Neural cell (in vitro differentiated cells): Measurements from ENCODE around the gene CARS1. TPM values are rescaled to one million over a fixed set of nuclear protein-coding genes. Genes with fewer than 3 reads are reported as not detected.

Source experiments
- H2AFZ ChIP-seq: fragments of 200-600, 300-800 bp; sonication (generic), shearing (Covaris generic); 2 replicates; pipeline ENCODE4 v1.6.0; 2014; ENCODE audit warnings: low read depth, mild to moderate bottlenecking, antibody characterized with exemption, low read length, moderate library complexity
- H3F3A ChIP-seq: fragments of 200-600 bp; shearing (Covaris generic); 2 replicates; pipeline ENCODE4 v1.6.1; 2016; ENCODE audit warnings: mild to moderate bottlenecking, moderate library complexity, mixed read lengths, antibody characterized with exemption, low read length; ENCODE audit not compliant: insufficient read depth, poor library complexity, severe bottlenecking
- H3K27ac ChIP-seq: fragments of 200-600, 300-800 bp; sonication (generic), shearing (Covaris generic); 2 replicates; pipeline ENCODE4 v1.5.1; 2014; ENCODE audit warnings: mild to moderate bottlenecking, low read length, moderate library complexity
- H3K27me3 ChIP-seq: fragments of 300-800, 200-600 bp; sonication (generic), shearing (Covaris generic); 2 replicates; pipeline ENCODE4 v1.6.0; 2014; ENCODE audit warnings: mild to moderate bottlenecking, low read depth, low read length, moderate library complexity; ENCODE audit not compliant: insufficient read depth
- H3K36me3 ChIP-seq: fragments of 300-800, 200-600 bp; sonication (generic), shearing (Covaris generic); 2 replicates; pipeline ENCODE4 v1.5.1; 2014; ENCODE audit warnings: mild to moderate bottlenecking, antibody characterized with exemption, low read length, moderate library complexity; ENCODE audit not compliant: insufficient read depth
- H3K4me2 ChIP-seq: fragments of 300-800, 200-600 bp; sonication (generic), shearing (Covaris generic); 2 replicates; pipeline ENCODE4 v1.6.0; 2014; ENCODE audit warnings: mild to moderate bottlenecking, low read length
- H3K4me3 ChIP-seq: fragments of 300-800, 200-600 bp; sonication (generic), shearing (Covaris generic); 2 replicates; pipeline ENCODE4 v1.5.1; 2014; ENCODE audit warnings: mild to moderate bottlenecking, low read length, moderate library complexity
- H3K79me2 ChIP-seq: fragments of 200-600 bp; shearing (Covaris generic); replicated peaks from 2 replicates; pipeline ENCODE4 v1.6.0; 2014; ENCODE audit warnings: mild to moderate bottlenecking, low read length, moderate library complexity; ENCODE audit not compliant: insufficient read depth
- H3K9ac ChIP-seq: fragments of 300-800, 200-600 bp; sonication (generic), shearing (Covaris generic); 2 replicates; pipeline ENCODE4 v1.6.1; 2016; ENCODE audit warnings: mild to moderate bottlenecking, low read length, mixed read lengths
- H3K9me2 ChIP-seq: fragments of 200-600 bp; shearing (Covaris generic); 2 replicates; pipeline ENCODE4 v1.6.1; 2016; ENCODE audit warnings: mild to moderate bottlenecking, low read length, mixed read lengths; ENCODE audit not compliant: insufficient read depth
- H3K9me3 ChIP-seq: fragments of 200-600, 300-800 bp; sonication (generic), shearing (Covaris generic); 2 replicates; pipeline ENCODE4 v1.6.1; 2016; ENCODE audit warnings: mild to moderate bottlenecking, mixed run types, low read length, moderate library complexity, mixed read lengths
- H4K20me1 ChIP-seq: fragments of 200-600 bp; shearing (Covaris generic); 2 replicates; pipeline ENCODE4 v1.6.1; 2016; ENCODE audit warnings: mild to moderate bottlenecking, mixed run types; ENCODE audit not compliant: insufficient read depth
- CTCF ChIP-seq: fragments of 450-650 bp; IDR thresholded peaks from 2 replicates; pipeline ENCODE4 v1.5.1; 2014; ENCODE audit warnings: antibody characterized with exemption, mild to moderate bottlenecking, moderate library complexity; ENCODE audit not compliant: poor library complexity, severe bottlenecking
- EP300 ChIP-seq: fragments of 450-650 bp; conservative IDR thresholded peaks from 2 replicates; pipeline ENCODE4 v1.6.1; 2014; ENCODE audit warnings: antibody characterized with exemption, mild to moderate bottlenecking, moderate library complexity; ENCODE audit not compliant: poor library complexity, severe bottlenecking
- EZH2 ChIP-seq: fragments of 200-600, 300-800 bp; shearing (Covaris generic), sonication (generic); IDR thresholded peaks from 2 replicates; pipeline ENCODE4 v1.6.1; 2014; ENCODE audit warnings: antibody characterized with exemption, low read length, borderline replicate concordance, mild to moderate bottlenecking; ENCODE audit not compliant: insufficient read depth, poor library complexity, severe bottlenecking
- MXI1 ChIP-seq: fragments of 450-650 bp; conservative IDR thresholded peaks from 2 replicates; pipeline ENCODE4 v1.6.1; 2014; ENCODE audit warnings: antibody characterized with exemption, mild to moderate bottlenecking; ENCODE audit not compliant: poor library complexity, severe bottlenecking
- POLR2AphosphoS5 ChIP-seq: IDR thresholded peaks from 2 replicates; pipeline ENCODE4 v1.6.1; 2012
- RAD21 ChIP-seq: fragments of 450-650 bp; conservative IDR thresholded peaks from 2 replicates; pipeline ENCODE4 v1.6.1; 2014; ENCODE audit warnings: antibody characterized with exemption, mild to moderate bottlenecking, moderate library complexity
- REST ChIP-seq: IDR thresholded peaks from 2 replicates; pipeline ENCODE4 v1.6.1; 2012; ENCODE audit warnings: borderline replicate concordance
- SMC3 ChIP-seq: fragments of 450-650 bp; conservative IDR thresholded peaks from 2 replicates; pipeline ENCODE4 v1.6.1; 2014; ENCODE audit warnings: antibody characterized with exemption, mild to moderate bottlenecking, moderate library complexity; ENCODE audit not compliant: poor library complexity
- TAF1 ChIP-seq: IDR thresholded peaks from 2 replicates; pipeline ENCODE4 v1.6.1; 2012; ENCODE audit warnings: low read depth
- polyA plus RNA-seq: library from polyadenylated mRNA; depleted of rRNA; stranded (reverse); fragments of >200 nt; gene quantifications from 2 replicates; pipeline ENCODE4 v1.2.3, GENCODE V29; 2014

The CARS1 gene
- polyA plus RNA-seq, 1 donor from 2014 or later = 48.2 TPM

DNA sequence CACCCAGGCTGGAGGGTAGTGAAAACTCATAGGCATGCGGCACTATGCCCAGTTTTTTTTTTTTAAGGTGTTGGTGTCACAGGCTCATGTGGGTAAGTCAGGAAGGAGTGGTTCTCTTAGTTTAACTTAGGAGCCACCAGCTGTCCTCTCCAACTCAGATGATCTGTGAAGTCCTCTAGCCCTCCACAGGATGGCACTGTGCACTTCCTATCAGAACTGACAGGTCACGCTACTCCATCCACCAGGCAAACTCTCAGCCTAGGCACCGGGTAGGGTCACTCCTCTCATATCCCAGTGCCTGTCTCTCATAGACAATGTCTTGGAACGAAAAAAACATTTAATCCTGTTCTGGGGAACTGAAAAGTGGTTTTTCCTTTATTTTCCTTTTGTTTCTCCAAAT is 81.6 kb downstream of the CARS1 start:
- Histone ChIP-seq H3F3A (no peaks in the 10 kb centered on the region), H3K27ac (no peak overlapping the region), H3K9me3 (no peaks in the 10 kb centered on the region), H3K9me2 (no peaks in the 10 kb centered on the region), H2AFZ (no peak overlapping the region), H3K4me3 (no peak overlapping the region), H3K36me3 (no peaks in the 10 kb centered on the region), H3K4me2 (no peak overlapping the region), H4K20me1 (no peaks in the 10 kb centered on the region), H3K9ac (no peak overlapping the region), H3K79me2 (peaks cover 34% of the 10 kb centered on the region), H3K27me3 (no peaks in the 10 kb centered on the region)
- TF ChIP-seq POLR2AphosphoS5 = no peak
- TF ChIP-seq SMC3 = no peak
- TF ChIP-seq CTCF = no peak
- no peak for TF ChIP-seq REST
- no peak for TF ChIP-seq MXI1
- TF ChIP-seq EZH2 = no peak
- no peak for TF ChIP-seq EP300
- TF ChIP-seq RAD21 = no peak

- Histone ChIP-seq H3F3A (no peaks in the 10 kb centered on the region), H3K9me3 (no peaks in the 10 kb centered on the region), H3K4me3 (no peak overlapping the region), H2AFZ (no peak overlapping the region), H4K20me1 (no peaks in the 10 kb centered on the region), H3K79me2 (peaks cover 23% of the 10 kb centered on the region), H3K9ac (no peak overlapping the region), H3K4me2 (no peak overlapping the region), H3K27ac (no peak overlapping the region), H3K9me2 (no peaks in the 10 kb centered on the region), H3K27me3 (no peaks in the 10 kb centered on the region), H3K36me3 (no peaks in the 10 kb centered on the region)
- TF ChIP-seq RAD21 = no peak
- TF ChIP-seq EZH2 = no peak
- no peak for TF ChIP-seq SMC3
- TF ChIP-seq MXI1 = no peak
- no peak for TF ChIP-seq EP300
- TF ChIP-seq REST = no peak
- no peak for TF ChIP-seq POLR2AphosphoS5
- no peak for TF ChIP-seq TAF1
- no peak for TF ChIP-seq CTCF
Measured at GRCh38 chr11:2974272-2974671, 83.0 kb downstream of the CARS1 start.
